ENCODE data around the gene SYTL4. TPM values are rescaled to one million over a fixed set of nuclear protein-coding genes. Genes with fewer than 3 reads are reported as not detected.

SYTL4 gene
- total RNA-seq, 2 experiments from 2014 or later, result not detected

DNA sequence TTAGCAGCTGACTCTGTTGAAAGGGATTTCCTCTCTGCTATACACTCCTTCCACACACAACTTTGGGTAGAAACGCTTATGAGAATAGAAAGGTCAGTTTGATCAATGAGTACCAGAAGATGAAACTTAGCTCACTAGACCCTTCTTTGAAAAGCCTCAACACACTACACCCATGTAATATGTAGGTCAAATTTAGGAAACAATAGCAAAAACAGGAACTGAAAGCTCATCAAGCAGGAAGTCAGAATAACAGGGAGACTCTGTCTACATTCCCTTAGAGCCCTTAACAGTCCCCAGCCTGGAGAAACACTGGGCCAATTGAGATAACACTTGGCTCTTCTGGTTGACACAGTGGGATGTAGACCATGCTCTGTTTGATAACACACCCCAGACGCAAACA lies 57.2 kb downstream of the SYTL4 start:
- H3K9me3 Mint-ChIP-seq, result no peaks in the 10 kb centered on the region
- H3K4me1 Mint-ChIP-seq, result no peaks in the 10 kb centered on the region
- H3K36me3 Mint-ChIP-seq, result no peaks in the 10 kb centered on the region
- H3K27ac Mint-ChIP-seq, result no peak overlapping the region
- H3K27me3 Mint-ChIP-seq, result peaks cover 4% of the 10 kb centered on the region
- no peak for DNase-seq
- no peak overlapping the region for H3K4me3 Mint-ChIP-seq

DNA sequence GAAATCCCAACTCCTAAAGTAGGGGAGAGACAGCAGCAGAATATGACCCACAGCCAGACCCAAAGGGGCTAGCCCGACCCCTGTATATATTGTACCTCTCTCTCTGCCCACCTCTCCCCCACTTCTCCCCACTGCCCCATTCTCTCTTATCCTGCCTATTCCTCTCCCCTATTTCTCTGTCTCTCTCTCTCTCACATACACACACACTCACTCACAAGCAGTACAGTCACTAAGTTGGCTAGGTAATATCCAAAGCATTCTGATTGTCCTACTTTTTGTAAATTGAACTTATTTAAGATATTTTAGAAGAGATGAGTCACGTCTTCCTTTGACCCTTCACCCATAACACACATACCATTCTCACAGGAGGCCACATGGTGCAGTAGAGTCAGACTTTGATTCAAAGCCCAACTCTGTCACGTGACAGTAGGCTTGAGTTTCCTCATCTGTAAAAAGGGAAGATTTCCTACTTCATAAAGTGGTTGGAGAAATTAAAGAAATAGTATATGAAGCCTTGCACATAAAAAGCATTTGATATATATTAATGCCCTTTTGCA lies 58.4 kb downstream of the SYTL4 start:
- Mint-ChIP-seq H3K4me1 (no peaks in the 10 kb centered on the region), H3K36me3 (no peaks in the 10 kb centered on the region), H3K27me3 (peaks cover 8% of the 10 kb centered on the region), H3K9me3 (no peaks in the 10 kb centered on the region), H3K4me3 (no peak overlapping the region), H3K27ac (no peak overlapping the region)
- DNase-seq, result no peak

DNA sequence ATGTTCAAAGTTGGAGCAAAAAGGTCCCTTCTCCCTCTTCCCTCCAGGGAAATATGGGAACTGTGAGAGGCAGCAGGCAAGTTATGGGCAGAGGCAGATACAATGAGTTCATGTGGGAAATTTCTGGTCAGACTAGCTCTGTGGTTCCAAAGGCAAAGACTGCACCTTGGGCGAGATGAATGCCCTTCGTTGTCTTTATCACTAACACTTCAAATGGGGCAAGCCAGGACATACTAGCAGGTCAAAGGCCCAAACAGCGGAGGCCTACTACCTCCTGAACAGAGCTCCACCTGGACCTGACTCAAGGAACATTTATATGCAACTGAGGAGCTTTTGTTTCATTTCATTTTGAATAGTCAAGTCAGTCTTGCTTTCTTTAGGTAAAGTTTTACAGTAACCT lies 59.0 kb downstream of the SYTL4 start:
- H3K4me1 Mint-ChIP-seq, result no peaks in the 10 kb centered on the region
- no peak overlapping the region for H3K27ac Mint-ChIP-seq
- H3K9me3 Mint-ChIP-seq, result no peaks in the 10 kb centered on the region
- H3K27me3 Mint-ChIP-seq, result peaks cover 10% of the 10 kb centered on the region
- DNase-seq, result no peak
- no peak overlapping the region for H3K4me3 Mint-ChIP-seq
- H3K36me3 Mint-ChIP-seq, result no peaks in the 10 kb centered on the region

DNA sequence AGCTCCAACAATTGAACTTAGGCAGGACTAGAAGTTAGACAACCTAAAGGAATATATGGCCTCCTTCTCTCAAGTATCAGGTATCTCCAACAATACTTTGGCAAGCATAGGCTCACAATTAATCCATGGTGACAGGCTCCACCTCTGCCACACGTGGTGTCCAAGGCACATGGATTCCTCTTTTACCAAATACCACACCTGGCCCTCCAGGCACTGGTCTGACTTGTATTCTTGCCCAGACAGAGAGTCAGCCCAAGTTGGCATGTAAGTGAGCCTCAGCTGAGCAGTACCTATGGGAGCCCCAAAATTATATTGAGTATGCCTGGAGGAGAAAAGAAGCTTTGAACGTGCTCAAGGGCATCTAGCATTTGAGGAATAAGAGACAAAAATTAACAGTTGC lies 68.3 kb downstream of the SYTL4 start:
- H3K27me3 Mint-ChIP-seq, result peaks cover 4% of the 10 kb centered on the region
- no peaks in the 10 kb centered on the region for H3K36me3 Mint-ChIP-seq
- no peak for DNase-seq
- no peak overlapping the region for H3K27ac Mint-ChIP-seq
- H3K4me3 Mint-ChIP-seq, result no peak overlapping the region
- H3K4me1 Mint-ChIP-seq, result no peaks in the 10 kb centered on the region
- no peaks in the 10 kb centered on the region for H3K9me3 Mint-ChIP-seq

DNA sequence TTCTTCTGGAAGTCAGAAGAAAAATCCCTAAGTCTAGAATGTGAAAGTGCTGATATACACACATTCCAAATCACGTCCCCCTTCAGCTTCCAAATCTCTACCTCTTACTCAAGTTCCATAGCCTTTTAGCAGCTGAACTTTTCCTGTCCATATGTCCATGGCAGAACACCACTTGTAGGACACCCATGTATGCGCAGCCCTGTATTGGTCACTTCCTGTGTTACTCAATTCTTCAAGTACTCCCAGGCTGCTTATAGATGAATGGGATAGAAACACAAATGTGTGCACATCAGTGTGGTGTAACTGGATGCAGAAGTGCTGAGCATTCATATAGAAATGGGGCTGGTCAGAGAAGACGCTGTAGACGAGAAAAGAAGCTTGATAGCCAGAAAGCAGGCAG lies 69.1 kb downstream of the SYTL4 start:
- Mint-ChIP-seq H3K27ac (no peak overlapping the region), H3K27me3 (no peaks in the 10 kb centered on the region), H3K4me1 (no peaks in the 10 kb centered on the region)

DNA sequence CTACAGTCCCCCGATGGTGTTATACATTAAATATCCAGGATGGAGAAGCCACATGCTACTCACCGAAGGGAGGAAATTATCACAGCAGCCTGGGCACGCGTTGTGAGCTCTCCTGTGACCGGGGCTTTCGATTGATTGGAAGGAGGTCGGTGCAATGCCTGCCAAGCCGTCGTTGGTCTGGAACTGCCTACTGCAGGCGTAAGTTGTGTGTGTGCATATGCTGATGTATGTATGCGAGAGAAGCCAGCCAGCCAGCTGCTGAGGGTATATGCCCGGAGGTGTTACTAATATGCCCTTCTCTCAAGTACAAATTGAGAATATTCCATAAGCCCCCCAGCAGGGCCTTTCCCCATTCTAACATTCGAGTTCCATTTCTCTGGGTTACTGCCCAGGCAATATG lies 69.8 kb downstream of the SYTL4 start:
- no peak overlapping the region for H3K4me3 Mint-ChIP-seq
- H3K4me1 Mint-ChIP-seq, result no peaks in the 10 kb centered on the region
- H3K27ac Mint-ChIP-seq, result no peak overlapping the region
- H3K36me3 Mint-ChIP-seq, result no peaks in the 10 kb centered on the region
- no peaks in the 10 kb centered on the region for H3K27me3 Mint-ChIP-seq
- H3K9me3 Mint-ChIP-seq, result no peaks in the 10 kb centered on the region
- no peak for DNase-seq

More for the DNA sequence above, 69.1 kb downstream of the SYTL4 start:
- no peaks in the 10 kb centered on the region for H3K36me3 Mint-ChIP-seq
- no peaks in the 10 kb centered on the region for H3K9me3 Mint-ChIP-seq
- no peak overlapping the region for H3K4me3 Mint-ChIP-seq
- no peak for DNase-seq

DNA sequence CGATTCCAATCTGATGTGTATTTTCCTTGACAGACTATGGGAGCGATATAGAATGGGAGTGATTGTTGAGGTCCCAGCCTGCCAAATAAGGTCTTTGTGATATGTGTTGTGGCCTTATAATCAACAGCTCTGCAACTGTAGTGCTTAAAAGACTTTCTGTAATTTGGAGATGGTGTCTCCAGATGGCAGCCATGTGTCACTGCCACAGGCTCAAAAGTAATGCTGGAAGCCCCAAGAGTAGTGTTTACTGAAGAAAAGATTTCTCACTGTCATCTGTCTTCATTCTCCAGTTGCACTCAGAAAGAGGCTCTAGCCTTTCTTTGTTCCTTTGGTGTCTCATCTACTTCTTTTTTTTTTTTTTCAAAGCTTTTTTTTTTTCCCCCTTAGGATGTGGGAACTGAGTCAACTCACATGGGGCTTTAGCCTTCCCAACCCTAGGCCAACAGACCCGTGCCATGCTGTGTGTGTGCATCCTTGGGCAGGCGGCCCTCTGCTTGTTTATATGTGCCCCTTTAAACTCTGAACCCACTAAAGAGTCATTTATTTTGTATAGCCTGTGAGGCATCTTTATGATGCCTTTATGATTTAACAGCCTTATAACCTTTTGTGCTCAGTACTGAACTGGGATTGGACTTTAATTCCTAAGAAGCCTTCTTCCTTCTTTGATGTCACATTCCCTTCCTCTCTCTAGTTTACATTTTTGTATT lies 72.3 kb downstream of the SYTL4 start:
- Mint-ChIP-seq H3K27me3 (no peaks in the 10 kb centered on the region), H3K9me3 (no peaks in the 10 kb centered on the region), H3K27ac (no peak overlapping the region), H3K4me1 (no peaks in the 10 kb centered on the region), H3K4me3 (no peak overlapping the region), H3K36me3 (no peaks in the 10 kb centered on the region)
- DNase-seq, result no peak

DNA sequence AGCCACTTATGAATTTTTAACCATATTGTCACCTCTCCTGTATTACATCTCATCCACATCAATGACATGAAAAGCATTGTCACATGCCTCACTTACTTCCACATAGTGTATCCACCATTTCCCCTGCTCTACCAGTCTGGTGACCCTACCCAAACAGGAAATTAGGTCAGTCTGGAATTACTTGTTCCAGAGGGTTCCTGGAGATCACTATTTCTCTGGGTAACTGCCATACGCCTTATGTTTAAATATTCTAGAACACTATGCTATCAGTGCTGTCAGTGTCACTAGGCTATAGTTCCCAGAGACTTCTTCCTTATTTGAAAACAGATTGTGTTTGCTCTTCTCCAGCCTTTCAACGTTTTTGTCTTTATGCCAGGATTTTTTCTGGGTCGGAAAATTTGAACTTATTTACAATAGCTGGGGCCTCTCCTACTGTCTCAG lies 73.0 kb downstream of the SYTL4 start:
- Mint-ChIP-seq H3K4me3 (no peak overlapping the region), H3K4me1 (no peaks in the 10 kb centered on the region), H3K9me3 (no peaks in the 10 kb centered on the region), H3K27ac (no peak overlapping the region), H3K27me3 (no peaks in the 10 kb centered on the region), H3K36me3 (no peaks in the 10 kb centered on the region)
- no peak for DNase-seq

DNA sequence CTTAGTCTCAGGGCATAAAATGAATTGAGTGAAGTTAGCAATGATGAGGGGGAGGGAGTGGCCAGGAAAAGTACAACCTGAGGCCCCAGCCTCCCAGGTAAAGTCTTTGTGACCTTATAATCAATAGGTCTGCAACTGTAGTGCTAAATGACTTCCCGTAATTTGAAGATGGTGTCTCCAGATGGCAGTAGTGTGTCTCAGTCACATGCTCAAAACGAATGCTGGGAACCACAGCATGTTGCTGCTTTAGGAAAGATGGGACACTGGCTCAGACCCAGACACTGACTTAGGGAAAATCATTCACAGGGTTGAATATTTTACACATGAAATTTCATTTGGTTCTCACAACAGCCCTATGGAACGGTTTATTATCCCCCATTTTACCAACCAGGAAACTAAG lies 77.7 kb downstream of the SYTL4 start:
- no peak overlapping the region for H3K4me3 Mint-ChIP-seq
- no peak for DNase-seq
- peaks cover 8% of the 10 kb centered on the region for H3K27me3 Mint-ChIP-seq
- H3K36me3 Mint-ChIP-seq, result no peaks in the 10 kb centered on the region
- H3K9me3 Mint-ChIP-seq, result no peaks in the 10 kb centered on the region
- H3K27ac Mint-ChIP-seq, result no peak overlapping the region
- H3K4me1 Mint-ChIP-seq, result no peaks in the 10 kb centered on the region

DNA sequence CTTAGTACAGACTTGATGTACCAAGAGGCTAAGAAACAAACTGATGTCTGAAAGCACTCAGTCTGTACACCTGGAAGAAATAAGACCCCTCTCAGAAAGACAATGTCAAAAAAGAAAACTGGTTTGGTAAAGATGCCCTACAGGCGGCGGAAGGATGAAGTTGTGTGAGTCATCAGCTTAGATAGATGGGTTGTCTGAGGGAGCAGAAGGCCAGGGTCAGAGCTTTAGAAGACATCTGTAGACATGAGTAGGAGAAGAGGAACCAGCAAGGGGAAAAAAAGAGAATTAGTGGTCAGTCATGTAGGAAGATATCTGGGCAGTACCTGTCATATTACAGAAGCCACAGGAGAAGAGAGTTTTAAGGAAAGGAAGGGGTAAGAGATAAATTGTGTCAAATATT lies 79.7 kb downstream of the SYTL4 start:
- Mint-ChIP-seq H3K9me3 (no peaks in the 10 kb centered on the region), H3K27me3 (peaks cover 8% of the 10 kb centered on the region), H3K4me1 (no peaks in the 10 kb centered on the region), H3K36me3 (no peaks in the 10 kb centered on the region), H3K4me3 (no peak overlapping the region), H3K27ac (no peak overlapping the region)
- DNase-seq, result no peak

DNA sequence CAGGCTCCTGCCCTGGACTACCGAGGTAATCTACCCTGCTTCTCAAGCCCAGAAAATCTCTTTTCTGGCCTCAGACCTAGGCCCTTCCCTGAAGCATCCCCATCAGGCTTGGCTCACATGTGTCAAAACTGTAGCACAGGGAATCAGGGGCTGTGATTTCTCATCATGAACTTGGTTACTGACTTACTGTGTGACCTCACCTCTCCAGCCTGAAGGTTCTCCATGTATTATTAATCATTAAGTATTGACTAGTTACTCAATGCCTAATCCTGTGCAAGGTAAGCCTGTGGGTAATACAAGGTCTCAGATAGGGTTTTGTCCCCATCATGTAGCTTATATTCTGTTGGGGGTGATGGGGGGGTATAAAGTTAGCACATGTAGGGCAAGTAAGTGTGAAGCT lies 81.1 kb downstream of the SYTL4 start:
- peaks cover 8% of the 10 kb centered on the region for H3K27me3 Mint-ChIP-seq
- H3K27ac Mint-ChIP-seq, result no peak overlapping the region
- no peaks in the 10 kb centered on the region for H3K36me3 Mint-ChIP-seq
- no peaks in the 10 kb centered on the region for H3K9me3 Mint-ChIP-seq
- DNase-seq, result no peak
- no peak overlapping the region for H3K4me3 Mint-ChIP-seq
- no peaks in the 10 kb centered on the region for H3K4me1 Mint-ChIP-seq

DNA sequence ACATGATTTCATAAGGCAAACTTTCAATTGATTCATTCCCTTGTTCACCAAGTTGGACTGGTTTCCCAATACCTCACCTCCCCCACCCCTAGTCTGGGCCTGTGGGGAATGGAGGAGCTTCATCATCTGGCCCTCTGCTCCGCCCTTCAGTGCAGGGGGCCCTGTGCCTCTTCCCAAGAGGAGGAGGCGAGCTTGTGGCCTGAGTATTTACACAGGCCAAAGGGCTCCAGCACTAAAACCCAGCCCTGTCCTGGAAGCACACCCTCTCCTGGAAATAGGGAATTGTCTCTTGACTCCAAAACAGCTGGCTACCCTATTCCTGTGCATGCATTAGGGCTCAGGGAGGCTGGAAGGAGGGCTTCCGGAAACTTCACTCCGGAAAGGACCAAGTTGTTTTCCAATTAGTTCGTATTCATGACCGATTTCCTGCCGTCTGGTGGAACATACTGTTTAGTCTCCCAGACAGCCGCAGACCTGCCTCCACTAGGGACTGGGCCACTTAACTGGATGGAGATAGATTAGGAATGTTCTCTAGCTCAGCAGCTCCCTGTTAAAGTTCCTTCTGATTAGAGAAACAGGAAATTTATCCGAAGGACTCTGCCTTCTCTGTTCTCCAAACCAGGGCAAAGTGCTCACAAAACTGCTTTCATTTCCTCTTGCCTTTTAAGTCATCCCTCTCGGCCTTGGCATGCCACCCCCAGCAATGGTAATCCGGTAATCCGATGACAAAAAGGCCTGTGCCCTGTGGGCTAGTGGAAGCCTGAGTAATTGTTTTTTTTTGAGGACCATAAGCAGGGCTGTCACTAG lies 82.2 kb downstream of the SYTL4 start:
- Mint-ChIP-seq H3K9me3 (no peaks in the 10 kb centered on the region), H3K27ac (no peak overlapping the region), H3K27me3 (peaks cover 11% of the 10 kb centered on the region), H3K4me1 (no peaks in the 10 kb centered on the region), H3K36me3 (no peaks in the 10 kb centered on the region), H3K4me3 (no peak overlapping the region)
- no peak for DNase-seq

DNA sequence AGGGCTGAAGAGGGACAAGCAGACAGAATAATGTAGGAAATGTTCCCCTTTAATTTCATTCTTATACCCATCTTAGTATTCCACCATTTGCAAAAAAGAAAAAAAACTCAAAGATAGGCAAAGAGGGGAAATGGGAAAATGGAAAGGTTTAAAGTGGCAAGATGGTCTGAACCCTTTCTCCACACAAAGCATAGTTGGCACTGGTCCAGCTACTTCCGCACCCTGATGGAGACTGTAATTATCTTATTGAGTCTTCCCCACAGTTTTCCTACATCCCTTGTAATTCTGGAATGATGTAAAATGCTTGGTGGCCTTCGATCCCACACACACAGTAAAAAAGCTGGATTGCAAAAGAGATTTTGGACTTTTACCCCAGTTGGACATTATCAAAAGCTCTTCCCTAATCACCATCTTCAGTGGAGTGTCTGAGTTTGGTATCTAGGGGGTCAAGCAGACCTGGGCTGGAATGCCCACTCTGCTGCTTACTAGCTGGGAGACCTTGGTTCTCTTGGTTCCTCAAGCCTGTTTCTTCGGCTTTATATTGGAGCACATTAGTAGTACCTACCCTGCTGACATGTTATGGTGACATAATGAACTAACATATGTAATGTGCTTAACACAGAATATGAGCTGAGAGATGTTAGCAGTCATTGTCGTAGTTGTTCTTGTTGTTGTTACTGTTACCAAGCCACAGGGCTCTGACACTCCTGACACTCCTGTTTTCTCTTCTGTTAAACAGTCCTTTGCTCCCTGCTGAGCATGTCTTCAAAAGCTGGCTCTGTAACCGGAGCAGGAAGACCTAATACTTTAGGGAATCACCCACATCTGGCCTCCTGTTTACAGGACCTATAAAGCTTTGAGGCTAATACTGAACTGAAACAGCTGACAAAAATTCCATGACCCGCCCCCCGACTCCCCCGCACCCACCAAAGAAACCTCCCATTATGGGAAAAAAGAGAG lies 83.2 kb downstream of the SYTL4 start:
- Mint-ChIP-seq H3K27me3 (peaks cover 17% of the 10 kb centered on the region), H3K36me3 (no peaks in the 10 kb centered on the region), H3K4me1 (no peaks in the 10 kb centered on the region), H3K4me3 (no peak overlapping the region), H3K9me3 (no peaks in the 10 kb centered on the region), H3K27ac (no peak overlapping the region)
- no peak for DNase-seq

DNA sequence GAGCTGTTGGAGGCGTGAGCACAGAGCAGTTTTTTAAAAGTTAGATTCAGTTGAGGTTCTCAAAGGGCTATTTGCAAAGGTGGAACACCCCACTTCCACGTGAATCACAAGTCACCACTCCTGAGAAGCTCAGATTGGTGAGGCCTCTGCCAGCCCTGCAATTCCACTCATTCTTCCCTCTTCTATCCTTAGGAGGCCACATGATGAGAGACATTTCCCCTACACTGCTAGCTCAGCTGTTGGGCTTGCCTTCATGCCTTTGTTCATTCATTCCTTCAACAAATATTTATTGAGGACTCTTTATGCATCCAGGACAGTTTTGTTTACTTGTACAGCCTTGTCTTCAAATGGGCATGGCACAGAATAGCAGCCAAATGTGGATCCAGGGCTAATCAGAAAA lies 84.2 kb downstream of the SYTL4 start:
- DNase-seq, result no peak
- Mint-ChIP-seq H3K27me3 (peaks cover 17% of the 10 kb centered on the region), H3K4me3 (no peak overlapping the region), H3K36me3 (no peaks in the 10 kb centered on the region), H3K27ac (no peak overlapping the region), H3K9me3 (no peaks in the 10 kb centered on the region), H3K4me1 (no peaks in the 10 kb centered on the region)

DNA sequence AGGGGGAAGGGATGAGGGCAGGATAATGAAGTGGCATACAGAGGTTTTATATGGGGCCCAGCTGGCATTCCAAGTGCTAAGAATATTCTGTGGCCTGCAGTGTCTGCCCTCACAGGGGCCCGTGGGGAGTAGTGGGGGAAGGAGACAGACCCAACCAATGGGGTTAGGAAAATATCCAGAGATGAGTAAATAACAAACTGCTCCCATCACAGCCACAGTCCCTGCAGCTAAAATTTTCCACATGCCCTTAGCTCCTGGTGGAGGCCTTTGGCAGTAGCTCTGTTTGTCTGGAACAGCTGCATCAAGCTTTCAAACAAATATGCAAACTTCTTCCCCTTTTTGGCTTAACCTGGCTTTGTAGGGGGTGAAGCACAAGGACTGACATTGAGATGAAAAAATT lies 84.8 kb downstream of the SYTL4 start:
- peaks cover 21% of the 10 kb centered on the region for H3K27me3 Mint-ChIP-seq
- no peaks in the 10 kb centered on the region for H3K36me3 Mint-ChIP-seq
- no peaks in the 10 kb centered on the region for H3K4me1 Mint-ChIP-seq
- DNase-seq, result no peak
- no peak overlapping the region for H3K4me3 Mint-ChIP-seq
- no peaks in the 10 kb centered on the region for H3K9me3 Mint-ChIP-seq
- no peak overlapping the region for H3K27ac Mint-ChIP-seq

Measured in activated naive CD8-positive, alpha-beta T cell treated with anti-CD3 and anti-CD28 coated beads for 36 hours (primary cell).